ENCODE measurements around the gene PRSS1.
"Not testable (repeated sequence)": the region's sequence is repeated elsewhere in the genome, so short reads cannot be mapped to it uniquely, and the experiment has no call there.

The PRSS1 gene

DNA sequence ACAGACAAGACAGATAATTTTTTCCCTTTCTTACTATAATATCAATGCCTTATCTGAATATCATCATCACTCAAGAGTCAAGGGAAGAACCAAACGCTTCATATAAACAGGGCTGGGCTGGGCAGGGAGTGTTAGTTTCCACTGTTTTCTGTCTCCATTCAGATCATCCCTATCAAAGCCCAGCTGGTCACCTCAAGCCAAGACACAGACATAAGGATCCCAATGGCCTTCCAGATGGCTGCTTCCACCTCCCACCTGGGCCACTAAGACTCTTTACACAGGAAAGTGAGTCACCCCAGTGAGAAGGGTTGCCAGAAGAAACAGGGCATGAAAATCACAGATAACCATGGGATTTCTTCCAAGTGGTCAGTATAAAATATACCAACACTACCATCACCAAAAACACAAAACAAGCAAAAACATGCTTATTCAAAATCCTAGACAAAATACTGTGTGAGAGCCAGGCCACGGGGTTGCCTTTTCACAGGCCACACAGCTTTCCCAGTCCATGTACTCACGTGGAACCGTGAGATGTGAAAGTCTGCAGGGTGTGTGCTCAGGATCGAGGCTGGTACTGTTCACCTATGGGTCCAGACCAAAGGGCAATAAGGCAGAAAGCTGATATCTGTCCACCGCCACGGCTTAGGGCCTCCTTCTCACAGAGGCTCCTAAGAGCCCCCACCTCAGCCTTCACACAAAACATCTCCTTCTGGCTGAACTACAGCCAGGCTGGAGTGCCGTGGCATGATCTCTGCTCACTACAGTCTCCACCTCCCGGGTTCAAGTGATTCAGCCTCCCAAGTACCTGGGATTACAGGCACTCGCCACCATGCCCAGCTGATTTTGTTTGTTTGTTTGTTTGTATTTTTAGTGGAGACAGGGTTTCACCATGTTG lies 5.7 kb downstream of the PRSS1 start:
- Histone ChIP-seq H4K20me1 (ENCODE audit: insufficient read depth, low read length) (no peaks in the 10 kb centered on the region), H3K27ac (ENCODE audit: low read length) (no peak overlapping the region), H3K4me2 (ENCODE audit: insufficient read depth, low read length) (no peak overlapping the region), H3K27me3 (ENCODE audit: insufficient read depth, low read length, poor library complexity) (no peaks in the 10 kb centered on the region), H3K9me3 (ENCODE audit: insufficient read depth, low read length, severe bottlenecking) (no peaks in the 10 kb centered on the region), H3K79me2 (ENCODE audit: insufficient read depth, low read length) (no peaks in the 10 kb centered on the region), H3K4me3 (ENCODE audit: low read depth in 1 of 2, low read length in 2 of 2) (no peak overlapping the region), H3K4me1 (ENCODE audit: insufficient read depth, low read length) (no peaks in the 10 kb centered on the region), H3K9ac (ENCODE audit: low read depth, low read length) (no peak overlapping the region), H3K36me3 (ENCODE audit: insufficient read depth, low read length) (no peaks in the 10 kb centered on the region), H2AFZ (ENCODE audit: low read depth, low read length) (no peak overlapping the region)
- ATAC-seq (ENCODE audit: insufficient read depth, low read depth) (no peak), DNase-seq (no peak)
- TF ChIP-seq EZH2 (IDR thresholded peaks at IDR 0.05; ENCODE audit: borderline replicate concordance, low read depth, low read length, severe bottlenecking), result no peak
- TF ChIP-seq, protein P1, sequence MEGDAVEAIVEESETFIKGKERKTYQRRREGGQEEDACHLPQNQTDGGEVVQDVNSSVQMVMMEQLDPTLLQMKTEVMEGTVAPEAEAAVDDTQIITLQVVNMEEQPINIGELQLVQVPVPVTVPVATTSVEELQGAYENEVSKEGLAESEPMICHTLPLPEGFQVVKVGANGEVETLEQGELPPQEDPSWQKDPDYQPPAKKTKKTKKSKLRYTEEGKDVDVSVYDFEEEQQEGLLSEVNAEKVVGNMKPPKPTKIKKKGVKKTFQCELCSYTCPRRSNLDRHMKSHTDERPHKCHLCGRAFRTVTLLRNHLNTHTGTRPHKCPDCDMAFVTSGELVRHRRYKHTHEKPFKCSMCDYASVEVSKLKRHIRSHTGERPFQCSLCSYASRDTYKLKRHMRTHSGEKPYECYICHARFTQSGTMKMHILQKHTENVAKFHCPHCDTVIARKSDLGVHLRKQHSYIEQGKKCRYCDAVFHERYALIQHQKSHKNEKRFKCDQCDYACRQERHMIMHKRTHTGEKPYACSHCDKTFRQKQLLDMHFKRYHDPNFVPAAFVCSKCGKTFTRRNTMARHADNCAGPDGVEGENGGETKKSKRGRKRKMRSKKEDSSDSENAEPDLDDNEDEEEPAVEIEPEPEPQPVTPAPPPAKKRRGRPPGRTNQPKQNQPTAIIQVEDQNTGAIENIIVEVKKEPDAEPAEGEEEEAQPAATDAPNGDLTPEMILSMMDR (IDR thresholded peaks at IDR 0.05; ENCODE audit: borderline replicate concordance, extremely low read depth, low read length, poor library complexity, severe bottlenecking), result no peak

DNA sequence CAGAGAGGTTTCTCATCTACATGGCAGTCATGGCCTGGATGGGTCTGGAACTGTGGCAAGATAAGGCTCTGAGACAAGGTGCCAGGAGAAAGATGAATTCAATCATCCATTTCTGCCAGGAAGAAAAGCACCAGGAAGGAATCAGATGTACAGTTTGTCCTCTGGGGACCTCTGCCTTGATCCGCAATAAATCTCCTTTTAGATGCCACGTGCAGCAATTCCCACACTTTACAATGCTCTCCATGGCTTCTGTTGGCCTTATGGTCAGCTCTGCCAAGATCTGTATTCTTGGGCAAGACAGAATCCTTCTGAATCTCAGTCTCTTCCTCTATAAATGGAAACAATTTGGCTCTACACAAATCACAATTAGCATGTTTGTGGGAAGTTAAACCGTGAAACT lies 9.0 kb downstream of the PRSS1 start:
- not testable (repeated sequence) for H3K79me2 ChIP-seq (ENCODE audit: insufficient read depth, low read length); H3K9ac ChIP-seq (ENCODE audit: low read depth, low read length); H2AFZ ChIP-seq (ENCODE audit: low read depth, low read length)

DNA sequence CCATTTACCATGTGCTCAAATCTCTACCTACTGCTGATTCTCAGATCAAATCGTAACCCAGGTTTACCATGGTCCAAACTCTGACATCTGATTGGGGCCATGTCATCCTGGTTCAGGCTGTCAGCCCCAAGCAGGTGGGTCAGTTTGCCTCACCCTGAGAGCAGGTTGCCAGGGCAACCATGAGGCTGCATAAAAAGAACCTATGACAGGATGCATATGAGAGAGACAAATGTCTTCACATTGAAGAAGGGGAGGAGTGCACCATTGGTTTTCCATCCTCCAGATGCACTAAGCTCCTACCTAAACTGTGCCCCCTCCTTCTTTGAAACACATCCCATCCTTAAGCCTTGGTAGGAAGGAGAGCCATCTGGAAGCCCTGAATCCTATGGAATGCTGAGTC lies 10.2 kb downstream of the PRSS1 start:
- H3K4me3 ChIP-seq (ENCODE audit: low read depth in 1 of 2, low read length in 2 of 2), result no peak overlapping the region
- TF ChIP-seq, protein P1 (IDR thresholded peaks at IDR 0.05; ENCODE audit: borderline replicate concordance, extremely low read depth, low read length, poor library complexity, severe bottlenecking), result no peak
- no peak overlapping the region for H3K27ac ChIP-seq (ENCODE audit: low read length)
- no peaks in the 10 kb centered on the region for H3K36me3 ChIP-seq (ENCODE audit: insufficient read depth, low read length)
- H3K9me3 ChIP-seq (ENCODE audit: insufficient read depth, low read length, severe bottlenecking), result no peaks in the 10 kb centered on the region
- H3K9ac ChIP-seq (ENCODE audit: low read depth, low read length), result no peak overlapping the region
- H3K4me1 ChIP-seq (ENCODE audit: insufficient read depth, low read length), result no peaks in the 10 kb centered on the region
- no peak overlapping the region for H2AFZ ChIP-seq (ENCODE audit: low read depth, low read length)
- no peak for DNase-seq
- no peaks in the 10 kb centered on the region for H4K20me1 ChIP-seq (ENCODE audit: insufficient read depth, low read length)
- ATAC-seq (ENCODE audit: insufficient read depth, low read depth), result no peak
- H3K4me2 ChIP-seq (ENCODE audit: insufficient read depth, low read length), result no peak overlapping the region
- H3K27me3 ChIP-seq (ENCODE audit: insufficient read depth, low read length, poor library complexity), result no peaks in the 10 kb centered on the region
- no peaks in the 10 kb centered on the region for H3K79me2 ChIP-seq (ENCODE audit: insufficient read depth, low read length)

More for the DNA sequence above, 9.0 kb downstream of the PRSS1 start:
- H4K20me1 ChIP-seq (ENCODE audit: insufficient read depth, low read length); H3K4me2 ChIP-seq (ENCODE audit: insufficient read depth, low read length); H3K36me3 ChIP-seq (ENCODE audit: insufficient read depth, low read length); H3K9me3 ChIP-seq (ENCODE audit: insufficient read depth, low read length, severe bottlenecking); H3K4me3 ChIP-seq (ENCODE audit: low read depth in 1 of 2, low read length in 2 of 2); DNase-seq; ATAC-seq (ENCODE audit: insufficient read depth, low read depth); H3K27me3 ChIP-seq (ENCODE audit: insufficient read depth, low read length, poor library complexity); H3K4me1 ChIP-seq (ENCODE audit: insufficient read depth, low read length); H3K27ac ChIP-seq (ENCODE audit: low read length): not testable (repeated sequence)

DNA sequence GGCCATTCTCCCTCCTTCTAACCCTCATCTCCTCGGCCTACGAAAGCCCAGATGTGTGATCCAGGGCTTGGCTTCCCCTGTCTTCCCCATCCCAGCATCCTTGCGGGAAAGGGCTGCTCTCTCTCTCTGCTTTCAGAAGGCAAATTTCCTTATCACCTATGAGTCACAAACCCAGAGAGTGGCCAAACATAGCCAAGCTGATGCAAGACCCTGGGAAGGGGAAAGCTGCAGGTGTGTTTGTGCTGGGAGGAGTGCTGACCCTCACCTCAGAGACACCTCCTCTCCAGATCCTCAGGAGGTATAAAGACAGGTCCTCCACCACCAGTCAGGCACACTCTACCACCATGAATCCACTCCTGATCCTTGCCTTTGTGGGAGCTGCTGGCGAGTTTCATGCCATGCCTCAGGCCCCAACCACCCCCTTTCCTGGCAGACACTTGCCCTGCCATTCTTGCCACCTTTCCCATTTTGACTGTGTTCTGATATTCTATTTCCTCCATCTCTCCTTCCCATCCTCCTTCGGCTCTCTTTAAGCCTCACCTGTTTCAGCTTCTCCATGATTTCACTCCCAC lies 10.9 kb downstream of the PRSS1 start:
- TF ChIP-seq, protein P1 (IDR thresholded peaks at IDR 0.05; ENCODE audit: borderline replicate concordance, extremely low read depth, low read length, poor library complexity, severe bottlenecking), result no peak
- TF ChIP-seq EZH2 (IDR thresholded peaks at IDR 0.05; ENCODE audit: borderline replicate concordance, low read depth, low read length, severe bottlenecking), result no peak
- H3K27ac ChIP-seq (ENCODE audit: low read length), result no peak overlapping the region
- ATAC-seq (ENCODE audit: insufficient read depth, low read depth), result no peak
- no peaks in the 10 kb centered on the region for H3K4me1 ChIP-seq (ENCODE audit: insufficient read depth, low read length)
- no peaks in the 10 kb centered on the region for H3K79me2 ChIP-seq (ENCODE audit: insufficient read depth, low read length)
- DNase-seq, result no peak
- H2AFZ ChIP-seq (ENCODE audit: low read depth, low read length), result no peak overlapping the region
- H3K9ac ChIP-seq (ENCODE audit: low read depth, low read length), result no peak overlapping the region
- no peak overlapping the region for H3K4me2 ChIP-seq (ENCODE audit: insufficient read depth, low read length)
- no peak overlapping the region for H3K4me3 ChIP-seq (ENCODE audit: low read depth in 1 of 2, low read length in 2 of 2)
- H3K9me3 ChIP-seq (ENCODE audit: insufficient read depth, low read length, severe bottlenecking), result no peaks in the 10 kb centered on the region
- H3K27me3 ChIP-seq (ENCODE audit: insufficient read depth, low read length, poor library complexity), result no peaks in the 10 kb centered on the region
- no peaks in the 10 kb centered on the region for H3K36me3 ChIP-seq (ENCODE audit: insufficient read depth, low read length)
- H4K20me1 ChIP-seq (ENCODE audit: insufficient read depth, low read length), result no peaks in the 10 kb centered on the region

DNA sequence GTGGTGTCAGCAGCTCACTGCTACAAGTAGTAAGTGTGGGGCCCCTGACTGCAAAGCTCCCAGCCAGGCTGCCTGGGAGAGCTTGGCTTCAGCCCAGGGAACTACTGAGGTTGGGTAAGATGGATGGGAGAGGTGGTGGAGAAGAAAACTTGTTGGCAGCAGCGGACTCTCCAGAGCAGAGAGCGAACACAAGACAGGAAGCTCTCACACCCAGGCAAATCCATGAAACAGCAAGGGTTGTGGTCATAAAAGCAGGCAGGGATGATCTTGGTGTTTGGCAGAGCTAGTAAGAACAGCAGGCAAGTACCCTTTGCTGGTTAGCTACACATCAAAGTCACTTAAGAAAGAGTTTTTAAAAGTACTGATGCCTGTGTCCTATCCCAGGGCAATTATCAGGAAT lies 12.3 kb downstream of the PRSS1 start:
- not testable (repeated sequence) for H3K79me2 ChIP-seq (ENCODE audit: insufficient read depth, low read length); H3K27ac ChIP-seq (ENCODE audit: low read length); DNase-seq; H3K9me3 ChIP-seq (ENCODE audit: insufficient read depth, low read length, severe bottlenecking); H3K36me3 ChIP-seq (ENCODE audit: insufficient read depth, low read length); ATAC-seq (ENCODE audit: insufficient read depth, low read depth); H3K4me1 ChIP-seq (ENCODE audit: insufficient read depth, low read length); H4K20me1 ChIP-seq (ENCODE audit: insufficient read depth, low read length); H3K9ac ChIP-seq (ENCODE audit: low read depth, low read length); H2AFZ ChIP-seq (ENCODE audit: low read depth, low read length); H3K4me3 ChIP-seq (ENCODE audit: low read depth in 1 of 2, low read length in 2 of 2); H3K27me3 ChIP-seq (ENCODE audit: insufficient read depth, low read length, poor library complexity); H3K4me2 ChIP-seq (ENCODE audit: insufficient read depth, low read length)
